ENCODE measurements around the gene ITCH. TPM values are rescaled to one million over a fixed set of nuclear protein-coding genes. Genes with fewer than 3 reads are reported as not detected.
A peak's percentile ranks its signal among the peaks of the same experiment; 100 is the strongest.
"Not testable (repeated sequence)": the region's sequence is repeated elsewhere in the genome, so short reads cannot be mapped to it uniquely, and the experiment has no call there.

The ITCH gene
- total RNA-seq, 1 donor from 2014 or later = 96.9 TPM

- Mint-ChIP-seq H3K27me3 (ENCODE audit: low read depth) (no peaks in the 10 kb centered on the region), H3K27ac (ENCODE audit: unreplicated experiment) (peak overlapping the region; percentile 70), H3K9me3 (ENCODE audit: low read depth) (peaks cover 14% of the 10 kb centered on the region), H3K4me1 (ENCODE audit: low read depth) (peaks cover 8% of the 10 kb centered on the region), H3K36me3 (ENCODE audit: low read depth) (peaks cover 72% of the 10 kb centered on the region), H3K4me3 (ENCODE audit: unreplicated experiment) (no peak overlapping the region)
- DNase-seq (ENCODE audit: low spot score) = no peak
- TF ChIP-seq CTCF (IDR thresholded peaks at IDR 0.05) = no peak
These were observed 130.6 kb downstream of the ITCH start for GRCh38 chr20:34493646-34494045.

- Mint-ChIP-seq H3K4me3 (ENCODE audit: unreplicated experiment) (no peak overlapping the region), H3K4me1 (ENCODE audit: low read depth) (peaks cover 8% of the 10 kb centered on the region), H3K27me3 (ENCODE audit: low read depth) (no peaks in the 10 kb centered on the region), H3K9me3 (ENCODE audit: low read depth) (peaks cover 17% of the 10 kb centered on the region), H3K27ac (ENCODE audit: unreplicated experiment) (no peak overlapping the region), H3K36me3 (ENCODE audit: low read depth) (peaks cover 72% of the 10 kb centered on the region)
- TF ChIP-seq CTCF (IDR thresholded peaks at IDR 0.05) = no peak
- DNase-seq (ENCODE audit: low spot score) = no peak
These were observed 132.2 kb downstream of the ITCH start for GRCh38 chr20:34495307-34495706.

GRCh38 chr20:34495916-34496315 is 132.8 kb downstream of the ITCH start:
- Mint-ChIP-seq H3K9me3 (ENCODE audit: low read depth) (peaks cover 23% of the 10 kb centered on the region), H3K4me1 (ENCODE audit: low read depth) (peaks cover 8% of the 10 kb centered on the region), H3K27ac (ENCODE audit: unreplicated experiment) (no peak overlapping the region), H3K27me3 (ENCODE audit: low read depth) (no peaks in the 10 kb centered on the region), H3K36me3 (ENCODE audit: low read depth) (peaks cover 73% of the 10 kb centered on the region), H3K4me3 (ENCODE audit: unreplicated experiment) (no peak overlapping the region)
- DNase-seq (ENCODE audit: low spot score) = no peak
- no peak for TF ChIP-seq CTCF (IDR thresholded peaks at IDR 0.05)

GRCh38 chr20:34497596-34497995 is 134.5 kb downstream of the ITCH start:
- H3K36me3 Mint-ChIP-seq (ENCODE audit: low read depth) = peaks cover 71% of the 10 kb centered on the region
- H3K4me3 Mint-ChIP-seq (ENCODE audit: unreplicated experiment); H3K27me3 Mint-ChIP-seq (ENCODE audit: low read depth); H3K4me1 Mint-ChIP-seq (ENCODE audit: low read depth); DNase-seq (ENCODE audit: low spot score): not testable (repeated sequence)
- peaks cover 26% of the 10 kb centered on the region for H3K9me3 Mint-ChIP-seq (ENCODE audit: low read depth)
- peak overlapping the region; percentile 42 for H3K27ac Mint-ChIP-seq (ENCODE audit: unreplicated experiment)

- no peak overlapping the region for H3K4me3 Mint-ChIP-seq (ENCODE audit: unreplicated experiment)
- no peak for DNase-seq (ENCODE audit: low spot score)
These were observed 137.8 kb downstream of the ITCH start for GRCh38 chr20:34500823-34501222.

More at GRCh38 chr20:34500823-34501222, 137.8 kb downstream of the ITCH start:
- no peak for TF ChIP-seq CTCF (IDR thresholded peaks at IDR 0.05)
- Mint-ChIP-seq H3K27ac (ENCODE audit: unreplicated experiment) (no peak overlapping the region), H3K27me3 (ENCODE audit: low read depth) (no peaks in the 10 kb centered on the region), H3K36me3 (ENCODE audit: low read depth) (peaks cover 53% of the 10 kb centered on the region), H3K9me3 (ENCODE audit: low read depth) (peaks cover 26% of the 10 kb centered on the region), H3K4me1 (ENCODE audit: low read depth) (no peaks in the 10 kb centered on the region)

All from chondrocyte (in vitro differentiated cells).